Uterus (tissue), 4 donors: ENCODE measurements around the gene GALNT7. TPM values are rescaled to one million over a fixed set of nuclear protein-coding genes. Genes with fewer than 3 reads are reported as not detected.
A peak's percentile ranks its signal among the peaks of the same experiment; 100 is the strongest.

Experiments used
- DNase-seq, 2 donors: peaks; one replicate each; pipeline ENCODE4 v3.0.0-alpha.2; 2019 to 2020
- H3K27ac ChIP-seq, 2 donors: fragments of 200-600 bp; sonication (generic); 1 replicate in 1 of 2; 2 replicates in 1 of 2; pipeline ENCODE4 v1.5.1; 2016 to 2018
- H3K27me3 ChIP-seq, 2 donors: fragments of 200-600 bp; sonication (generic); one replicate each; pipeline ENCODE4 v1.5.1; 2018 to 2019; ENCODE audit warnings: control low read depth in 1 of 2
- H3K36me3 ChIP-seq, 2 donors: fragments of 200-600 bp; sonication (generic); one replicate each; pipeline ENCODE4 v1.5.1; 2019; ENCODE audit warnings: control low read depth in 1 of 2
- H3K4me1 ChIP-seq, 2 donors: fragments of 200-600 bp; sonication (generic); one replicate each; pipeline ENCODE4 v1.5.1; 2018 to 2019; ENCODE audit warnings: control low read depth in 1 of 2
- H3K4me3 ChIP-seq, 2 donors: fragments of 200-600 bp; sonication (generic); 1 replicate in 1 of 2; 2 replicates in 1 of 2; pipeline ENCODE4 v1.5.1; 2018 to 2019; ENCODE audit warnings: mild to moderate bottlenecking in 1 of 2
- H3K9me3 ChIP-seq, 2 donors: fragments of 200-600 bp; sonication (generic); one replicate each; pipeline ENCODE4 v1.5.1; 2019; ENCODE audit warnings: control low read depth in 1 of 2
- CTCF ChIP-seq, 4 experiments: fragments of 200-600 bp in 2 of 4; fragments of 450-650 bp in 2 of 4; sonication (generic) in 2 of 4; IDR thresholded peaks; one replicate each; pipeline ENCODE4 v1.5.1; 2016 to 2019; ENCODE audit warnings: antibody characterized with exemption in 4 of 4, mild to moderate bottlenecking in 2 of 4, moderate library complexity in 1 of 4
- POLR2A ChIP-seq, 2 donors: fragments of 450-650 bp; IDR thresholded peaks; one replicate each; pipeline ENCODE4 v1.6.1; 2016; ENCODE audit warnings: antibody characterized with exemption in 2 of 2, mild to moderate bottlenecking in 1 of 2, moderate library complexity in 1 of 2
- intact Hi-C: fragments of 100-400 bp; cut with DNase I; formaldehyde crosslinking; loops from one replicate; pipeline ENCODE4 v1.15.1; 2023; ENCODE audit warnings: low total_unique reads
- total RNA-seq, 4 donors: library from RNA; depleted of rRNA in 3 of 4; stranded (reverse); fragments of >200 nt in 3 of 4; gene quantifications; one replicate each; pipeline versions ENCODE4 v1.1.0 to v1.2.4, GENCODE V29; 2014 to 2023
- donor health status: DM: yes; HTN: yes; CAD: no.

GALNT7 gene
- total RNA-seq, 4 donors from 2014 or later, result 7.7 to 48.2 (median 19.2) TPM

- Histone ChIP-seq H3K4me1 (no peaks in the 10 kb centered on the region), H3K27ac (no peak overlapping the region), H3K36me3 (no peaks in the 10 kb centered on the region), H3K4me3 (no peak overlapping the region), H3K27me3 (no peaks in the 10 kb centered on the region), H3K9me3 (no peaks in the 10 kb centered on the region)
- no peak for TF ChIP-seq CTCF (IDR thresholded peaks at IDR 0.05)
- TF ChIP-seq POLR2A (IDR thresholded peaks at IDR 0.05), result no peak
- intact Hi-C loops, result no loop called here
- DNase-seq, result no peak
These were observed 61.5 kb downstream of the GALNT7 start for GRCh38 chr4:173230062-173230461.

GRCh38 chr4:173231916-173232315, 63.3 kb downstream of the GALNT7 start:
- no peak overlapping the region for H3K4me3 ChIP-seq
- no peak overlapping the region for H3K27ac ChIP-seq
- intact Hi-C loops, result no loop called here
- no peaks in the 10 kb centered on the region for H3K9me3 ChIP-seq
- no peak for DNase-seq
- H3K4me1 ChIP-seq, result peaks cover 2 to 7% of the 10 kb centered on the region in 2 donors
- H3K36me3 ChIP-seq, result no peaks in the 10 kb centered on the region
- no peak for TF ChIP-seq POLR2A (IDR thresholded peaks at IDR 0.05)
- peak in 2 of 4 experiments; percentile 25 to 30 for TF ChIP-seq CTCF (IDR thresholded peaks at IDR 0.05)
- no peaks in the 10 kb centered on the region for H3K27me3 ChIP-seq

GRCh38 chr4:173233857-173234256, 65.2 kb downstream of the GALNT7 start:
- Histone ChIP-seq H3K9me3 (no peaks in the 10 kb centered on the region), H3K4me3 (no peak overlapping the region), H3K27me3 (no peaks in the 10 kb centered on the region), H3K36me3 (no peaks in the 10 kb centered on the region), H3K27ac (peak overlapping the region in 1 of 2 donors; percentile 2), H3K4me1 (peaks cover 2 to 7% of the 10 kb centered on the region in 2 donors)
- no peak for DNase-seq
- TF ChIP-seq POLR2A (IDR thresholded peaks at IDR 0.05), result no peak
- TF ChIP-seq CTCF (IDR thresholded peaks at IDR 0.05), result no peak
- intact Hi-C loops, result no loop called here

GRCh38 chr4:173235050-173235449, 66.4 kb downstream of the GALNT7 start:
- intact Hi-C loops, result no loop called here
- TF ChIP-seq CTCF (IDR thresholded peaks at IDR 0.05), result no peak
- no peak for TF ChIP-seq POLR2A (IDR thresholded peaks at IDR 0.05)
- peak in 1 of 2 donors; percentile 61 for DNase-seq

GRCh38 chr4:173236301-173236700, 67.7 kb downstream of the GALNT7 start:
- intact Hi-C loops, result no loop called here
- H3K27ac ChIP-seq, result peak overlapping the region; percentile 67 to 72
- no peaks in the 10 kb centered on the region for H3K9me3 ChIP-seq
- TF ChIP-seq CTCF (IDR thresholded peaks at IDR 0.05), result no peak
- no peak for TF ChIP-seq POLR2A (IDR thresholded peaks at IDR 0.05)
- no peak for DNase-seq
- H3K4me1 ChIP-seq, result peaks cover 2 to 7% of the 10 kb centered on the region in 2 donors
- no peak overlapping the region for H3K4me3 ChIP-seq
- no peaks in the 10 kb centered on the region for H3K27me3 ChIP-seq
- no peaks in the 10 kb centered on the region for H3K36me3 ChIP-seq

More at GRCh38 chr4:173235050-173235449, 66.4 kb downstream of the GALNT7 start:
- no peaks in the 10 kb centered on the region for H3K27me3 ChIP-seq
- H3K27ac ChIP-seq, result peak overlapping the region; percentile 67 to 72
- H3K36me3 ChIP-seq, result no peaks in the 10 kb centered on the region
- H3K4me1 ChIP-seq, result peaks cover 2 to 7% of the 10 kb centered on the region in 2 donors
- H3K4me3 ChIP-seq, result no peak overlapping the region
- no peaks in the 10 kb centered on the region for H3K9me3 ChIP-seq
